ENCODE measurements around the gene EPN1. TPM values are rescaled to one million over a fixed set of nuclear protein-coding genes. Genes with fewer than 3 reads are reported as not detected.

Gene EPN1
- polyA plus RNA-seq (2014; cell fraction: cytosol; rRNA removed): 66.2 and 76.6 TPM in 2 replicates
- 19.2 and 41.3 TPM in 2 replicates for polyA plus RNA-seq (2014; cell fraction: nucleus; rRNA removed)

- peak; percentile 89 for DNase-seq (ENCODE audit: low spot score)
Observed at GRCh38 chr19:55674841-55675660, at the start of gene EPN1. Gene EPN1 (plus strand): TSS chr19:55675226. CDS start chr19:55678628, 3,402 bp downstream.

GRCh38 chr19:55626350-55626749, 48.7 kb upstream of the EPN1 start:
- DNase-seq (ENCODE audit: low spot score): no peak

- DNase-seq (ENCODE audit: low spot score): peak; percentile 83
Observed at GRCh38 chr19:55632463-55632834, 42.6 kb upstream of the EPN1 start.

GRCh38 chr19:55633861-55634260, 41.2 kb upstream of the EPN1 start:
- DNase-seq (ENCODE audit: low spot score): no peak

GRCh38 chr19:55635334-55635717, 39.7 kb upstream of the EPN1 start:
- DNase-seq (ENCODE audit: low spot score): no peak

GRCh38 chr19:55635856-55636440, 39.1 kb upstream of the EPN1 start:
- DNase-seq (ENCODE audit: low spot score): no peak

GRCh38 chr19:55636723-55637122, 38.3 kb upstream of the EPN1 start:
- DNase-seq (ENCODE audit: low spot score): no peak

- DNase-seq (ENCODE audit: low spot score): no peak
Observed at GRCh38 chr19:55637534-55637933, 37.5 kb upstream of the EPN1 start.

- peak; percentile 36 for DNase-seq (ENCODE audit: low spot score)
Observed at GRCh38 chr19:55638864-55639359, 36.1 kb upstream of the EPN1 start.

GRCh38 chr19:55640043-55640576, 34.9 kb upstream of the EPN1 start:
- DNase-seq (ENCODE audit: low spot score): peak; percentile 65

GRCh38 chr19:55640577-55641425, 34.2 kb upstream of the EPN1 start, which contains the start of gene ZNF580:
Gene ZNF580 (plus strand): TSS chr19:55641002. CDS start chr19:55642509, 1,507 bp downstream.
- DNase-seq (ENCODE audit: low spot score): peak; percentile 60

GRCh38 chr19:55641426-55642152, 33.4 kb upstream of the EPN1 start:
- DNase-seq (ENCODE audit: low spot score): no peak

GRCh38 chr19:55642153-55643002, 32.6 kb upstream of the EPN1 start:
- DNase-seq (ENCODE audit: low spot score): no peak

- peak; percentile 56 for DNase-seq (ENCODE audit: low spot score)
Observed at GRCh38 chr19:55643003-55643886, 31.8 kb upstream of the EPN1 start, which contains the start of gene ZNF581. Gene ZNF581 (plus strand): TSS chr19:55643649. CDS start chr19:55644572, 923 bp downstream.

- no peak for DNase-seq (ENCODE audit: low spot score)
Observed at GRCh38 chr19:55643887-55644176, 31.2 kb upstream of the EPN1 start.

- no peak for DNase-seq (ENCODE audit: low spot score)
Observed at GRCh38 chr19:55644191-55644833, 30.7 kb upstream of the EPN1 start.

- DNase-seq (ENCODE audit: low spot score): no peak
Observed at GRCh38 chr19:55644842-55645511, 30.0 kb upstream of the EPN1 start.

GRCh38 chr19:55645512-55645881, 29.5 kb upstream of the EPN1 start:
- no peak for DNase-seq (ENCODE audit: low spot score)

Data from SK-N-DZ (cell line).